SK-N-SH (cell line): ENCODE results near the gene SART1. TPM values are rescaled to one million over a fixed set of nuclear protein-coding genes. Genes with fewer than 3 reads are reported as not detected.

Source experiments
- CTCF ChIA-PET: fragments of 300-600, 350-600 bp; formaldehyde crosslinking; extraction: SDS; loops from one replicate; lab custom pipeline; 2021; lab: Yijun Ruan, JAX
- POLR2A ChIA-PET: fragments of 350-600 bp; sonication (Branson Sonifier 250); formaldehyde crosslinking; extraction: SDS; loops from one replicate; lab custom pipeline; 2020; ENCODE audit warnings: antibody characterized with exemption, inconsistent platforms; lab: Yijun Ruan, JAX
- DNase-seq: peaks from one replicate; pipeline ENCODE4 v3.0.0; 2012
- H2AFZ ChIP-seq: fragments of 200-600 bp; sonication (generic); 2 replicates; pipeline ENCODE4 v1.8.1; 2016; ENCODE audit warnings: antibody characterized with exemption, mild to moderate bottlenecking, low read depth
- H3F3A ChIP-seq: fragments of 200-600 bp; sonication (generic); replicated peaks from 2 replicates; pipeline ENCODE3; 2016; ENCODE audit warnings: antibody characterized with exemption, mild to moderate bottlenecking; ENCODE audit not compliant: insufficient read depth
- H3K27ac ChIP-seq, 2 experiments: fragments of 200-500 bp in 1 of 2; fragments of 200-600 bp in 1 of 2; sonication (Bioruptor generic) in 1 of 2; sonication (generic), shearing (Covaris generic) in 1 of 2; 2 replicates each; pipeline versions ENCODE4 v1.5.1 to v1.6.1; 2014 to 2016; ENCODE audit warnings: low read depth in 2 of 2, inconsistent platforms in 1 of 2, low read length in 1 of 2, mild to moderate bottlenecking in 1 of 2, mixed read lengths in 1 of 2
- H3K27me3 ChIP-seq: fragments of 200-600 bp; sonication (generic), shearing (Covaris generic); 2 replicates; pipeline ENCODE4 v1.6.1; 2016; ENCODE audit warnings: mixed run types; ENCODE audit not compliant: insufficient read depth
- H3K36me3 ChIP-seq, 2 experiments: fragments of 200-500 bp in 1 of 2; fragments of 200-600 bp in 1 of 2; sonication (Bioruptor generic) in 1 of 2; sonication (generic) in 1 of 2; replicated peaks in 1 of 2; 2 replicates each; pipeline versions ENCODE3 to v1.5.1; 2014 to 2016; ENCODE audit warnings: low read length in 1 of 2, mild to moderate bottlenecking in 1 of 2; ENCODE audit not compliant: insufficient read depth in 2 of 2, control insufficient read depth in 1 of 2
- H3K4me1 ChIP-seq, 2 experiments: fragments of 200-500 bp in 1 of 2; fragments of 200-600 bp in 1 of 2; sonication (Bioruptor generic) in 1 of 2; sonication (generic), shearing (Covaris generic) in 1 of 2; 2 replicates each; pipeline versions ENCODE4 v1.5.1 to v1.6.1; 2014 to 2016; ENCODE audit warnings: low read depth in 1 of 2, low read length in 1 of 2, mixed run types in 1 of 2; ENCODE audit not compliant: insufficient read depth in 2 of 2, control insufficient read depth in 1 of 2
- H3K4me2 ChIP-seq: fragments of 200-600 bp; sonication (generic), shearing (Covaris generic); 2 replicates; pipeline ENCODE4 v1.6.1; 2017; ENCODE audit warnings: mixed run types
- H3K4me3 ChIP-seq, 2 experiments: fragments of 200-500 bp in 1 of 2; fragments of 200-600 bp in 1 of 2; sonication (Bioruptor generic) in 1 of 2; sonication (generic), shearing (Covaris generic) in 1 of 2; 2 replicates each; pipeline versions ENCODE4 v1.5.1 to v1.8.1; 2014 to 2016; ENCODE audit warnings: low read depth in 2 of 2, inconsistent platforms in 1 of 2, low read length in 1 of 2, mild to moderate bottlenecking in 1 of 2, mixed read lengths in 1 of 2, moderate library complexity in 1 of 2
- H3K79me2 ChIP-seq: fragments of 200-600 bp; sonication (generic); 2 replicates; pipeline ENCODE4 v1.8.1; 2017; ENCODE audit warnings: mild to moderate bottlenecking; ENCODE audit not compliant: insufficient read depth
- H3K9ac ChIP-seq: fragments of 200-600 bp; sonication (generic); 2 replicates; pipeline ENCODE4 v1.6.1; 2017; ENCODE audit warnings: mixed run types
- H3K9me2 ChIP-seq: fragments of 200-600 bp; sonication (generic); 2 replicates; pipeline ENCODE4 v1.6.1; 2017; ENCODE audit warnings: mixed run types
- H3K9me3 ChIP-seq: fragments of 200-600 bp; sonication (generic); 2 replicates; pipeline ENCODE4 v1.6.1; 2017; ENCODE audit warnings: mixed run types, mild to moderate bottlenecking, moderate library complexity
- H4K20me1 ChIP-seq: fragments of 200-600 bp; sonication (generic); 2 replicates; pipeline ENCODE4 v1.6.1; 2017; ENCODE audit warnings: mild to moderate bottlenecking, mixed run types; ENCODE audit not compliant: insufficient read depth
- CTCF ChIP-seq: fragments of 200-600 bp; sonication (generic); IDR thresholded peaks from 2 replicates; pipeline ENCODE4 v1.6.1; 2017; ENCODE audit warnings: antibody characterized with exemption, mild to moderate bottlenecking, moderate library complexity
- EZH2phosphoT487 ChIP-seq: fragments of 200-600 bp; sonication (generic); IDR thresholded peaks from 2 replicates; pipeline ENCODE4 v1.6.1; 2017; ENCODE audit warnings: low read depth, mixed run types, mild to moderate bottlenecking, antibody characterized with exemption, moderate library complexity, borderline replicate concordance
- FOSL2 ChIP-seq: IDR thresholded peaks from 2 replicates; pipeline ENCODE4 v1.4.0; 2012; ENCODE audit warnings: low read depth, mild to moderate bottlenecking, moderate library complexity, borderline replicate concordance
- GATA2 ChIP-seq: sonication (generic); formaldehyde crosslinking; IDR thresholded peaks from 2 replicates; pipeline ENCODE4 v1.5.0; 2020; ENCODE audit warnings: mild to moderate bottlenecking, missing genetic modification reagents
- MAX ChIP-seq: IDR thresholded peaks from 2 replicates; pipeline ENCODE4 v1.4.0; 2012; ENCODE audit warnings: low read depth
- NRF1 ChIP-seq: IDR thresholded peaks from 2 replicates; pipeline ENCODE4 v1.6.1; 2012; ENCODE audit warnings: low read depth, mild to moderate bottlenecking, low read length
- REST ChIP-seq: IDR thresholded peaks from 2 replicates; pipeline ENCODE4 v1.6.1; 2012; ENCODE audit warnings: mild to moderate bottlenecking, low read depth, low read length, moderate library complexity
- RXRA ChIP-seq: IDR thresholded peaks from 2 replicates; pipeline ENCODE4 v1.4.0; 2012; ENCODE audit warnings: low read depth, mild to moderate bottlenecking, borderline replicate concordance
- SMC3 ChIP-seq: IDR thresholded peaks from 2 replicates; pipeline ENCODE4 v1.6.1; 2012; ENCODE audit warnings: low read depth, low read length, improper control_type of control experiment
- USF1 ChIP-seq: IDR thresholded peaks from 2 replicates; pipeline ENCODE4 v1.4.0; 2012; ENCODE audit warnings: low read depth, borderline replicate concordance
- WGBS: methylation state at CpG from one replicate; pipeline ENCODE4 v1.1.6; 2017; ENCODE audit warnings: low lambda C conversion rate; 5-methylcytosine and 5-hydroxymethylcytosine counted together
- polyA plus RNA-seq, 3 experiments: library from polyadenylated mRNA; depleted of rRNA; stranded (reverse); fragments of >200 nt; gene quantifications; 2 replicates each; pipeline ENCODE4 v1.2.3, GENCODE V29; 2012

SART1 gene
- polyA plus RNA-seq, 1 of the 3 experiments (the other 2 are of a cell fraction), result 73.6 TPM

- no peak overlapping the region for H3K4me2 ChIP-seq
- H4K20me1 ChIP-seq, result no peaks in the 10 kb centered on the region
- H2AFZ ChIP-seq, result no peak overlapping the region
- H3K36me3 ChIP-seq, result no peaks in the 10 kb centered on the region
- H3F3A ChIP-seq, result peaks cover 5% of the 10 kb centered on the region
- H3K4me1 ChIP-seq, result no peaks in the 10 kb centered on the region
- no peak overlapping the region for H3K4me3 ChIP-seq
- no peaks in the 10 kb centered on the region for H3K9me2 ChIP-seq
- no peaks in the 10 kb centered on the region for H3K9me3 ChIP-seq
- no peak overlapping the region for H3K9ac ChIP-seq
- no peak overlapping the region for H3K27ac ChIP-seq
- TF ChIP-seq USF1, result no peak
- no peak for TF ChIP-seq GATA2 (CRISPR knock-in tag)
- TF ChIP-seq SMC3, result no peak
- no peak for TF ChIP-seq NRF1
- no peak for TF ChIP-seq MAX
- TF ChIP-seq RXRA, result no peak
- TF ChIP-seq REST, result no peak
- no peak for TF ChIP-seq CTCF
- TF ChIP-seq FOSL2, result no peak
- no peak for TF ChIP-seq EZH2phosphoT487
- H3K79me2 ChIP-seq, result no peaks in the 10 kb centered on the region
- POLR2A ChIA-PET, result no interaction called here
- 77% methylated on average over 9 of the region's 13 CpGs for WGBS
- H3K27me3 ChIP-seq, result no peaks in the 10 kb centered on the region
- CTCF ChIA-PET, result interaction anchor here (0.8 to 1.4 kb wide), 2 partner anchors 13 to 58 kb away, joined by 3 read pairs; no protein-coding TSS in a partner anchor
- DNase-seq, result no peak
These were observed 14.4 kb upstream of the SART1 start for GRCh38 chr11:65947133-65947532.
